Activated T-cell treated with anti-CD3 and anti-CD28 coated beads, Interleukin-2, amount 50 U/mL, for 24 hours (primary cell): Measurements from ENCODE around the gene BTBD9.

Experiments
- DNase-seq: peaks from one replicate; pipeline ENCODE4 v3.0.0-alpha.2; 2020
- H3K27ac Mint-ChIP-seq: 2 replicates; pipeline ENCODE4 v1.8.0; 2020; ENCODE audit warnings: mild to moderate bottlenecking, mixed read lengths
- H3K27me3 Mint-ChIP-seq: 2 replicates; pipeline ENCODE4 v1.8.0; 2020; ENCODE audit warnings: mixed read lengths
- H3K36me3 Mint-ChIP-seq: 2 replicates; pipeline ENCODE4 v1.8.0; 2020; ENCODE audit warnings: low read depth, mixed read lengths
- H3K4me1 Mint-ChIP-seq: 2 replicates; pipeline ENCODE4 v1.8.0; 2020; ENCODE audit warnings: low read depth, mixed read lengths
- H3K4me3 Mint-ChIP-seq: 2 replicates; pipeline ENCODE4 v1.8.0; 2020; ENCODE audit warnings: mild to moderate bottlenecking, moderate library complexity, mixed read lengths
- H3K9me3 Mint-ChIP-seq: 2 replicates; pipeline ENCODE4 v1.8.0; 2020; ENCODE audit warnings: mixed read lengths

BTBD9 gene

DNA sequence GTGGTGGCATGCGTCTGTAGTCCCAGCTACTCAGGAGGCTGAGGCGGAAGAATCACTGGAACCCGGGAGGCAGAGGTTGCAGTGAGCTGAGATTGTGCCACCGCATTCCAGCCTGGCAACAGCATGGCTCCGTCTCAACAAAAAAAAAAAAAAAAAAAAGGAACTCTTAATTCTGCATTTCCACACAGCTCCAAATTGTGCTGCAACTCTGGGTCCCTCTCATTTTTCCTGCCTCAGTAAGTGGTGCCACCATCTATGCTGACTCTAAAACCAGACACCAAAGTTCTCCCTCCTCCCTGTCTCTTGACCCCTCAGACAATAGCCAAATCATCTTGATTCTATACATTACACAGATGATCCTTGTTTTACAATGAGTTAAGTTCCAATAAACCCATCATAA, 133.9 kb downstream of the BTBD9 start:
- Mint-ChIP-seq H3K27ac (no peak overlapping the region), H3K4me3 (no peak overlapping the region), H3K9me3 (no peaks in the 10 kb centered on the region), H3K36me3 (no peaks in the 10 kb centered on the region), H3K27me3 (no peaks in the 10 kb centered on the region), H3K4me1 (peaks cover 1% of the 10 kb centered on the region)
- DNase-seq = no peak

DNA sequence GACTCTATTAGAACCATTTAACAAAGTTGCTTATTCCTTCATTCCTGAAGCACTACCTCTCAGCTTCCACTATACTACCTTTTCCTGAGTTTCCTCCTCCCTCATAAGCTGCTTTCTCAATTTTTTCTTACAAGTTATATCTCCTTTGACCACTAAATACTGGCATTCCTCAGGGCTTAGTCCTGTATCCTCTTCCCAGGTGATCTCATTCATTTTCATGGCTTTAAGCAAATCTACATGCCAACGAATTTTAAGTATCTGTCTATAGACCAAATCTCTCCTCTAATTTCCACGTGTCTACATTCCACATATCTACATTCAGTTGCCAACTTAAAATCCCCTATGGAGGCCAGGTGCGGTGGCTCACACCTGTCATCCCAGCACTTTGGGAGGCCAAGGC, 134.7 kb downstream of the BTBD9 start:
- Mint-ChIP-seq H3K27me3 (no peaks in the 10 kb centered on the region), H3K36me3 (no peaks in the 10 kb centered on the region), H3K4me1 (peaks cover 1% of the 10 kb centered on the region), H3K27ac (no peak overlapping the region), H3K4me3 (no peak overlapping the region), H3K9me3 (no peaks in the 10 kb centered on the region)
- no peak for DNase-seq

DNA sequence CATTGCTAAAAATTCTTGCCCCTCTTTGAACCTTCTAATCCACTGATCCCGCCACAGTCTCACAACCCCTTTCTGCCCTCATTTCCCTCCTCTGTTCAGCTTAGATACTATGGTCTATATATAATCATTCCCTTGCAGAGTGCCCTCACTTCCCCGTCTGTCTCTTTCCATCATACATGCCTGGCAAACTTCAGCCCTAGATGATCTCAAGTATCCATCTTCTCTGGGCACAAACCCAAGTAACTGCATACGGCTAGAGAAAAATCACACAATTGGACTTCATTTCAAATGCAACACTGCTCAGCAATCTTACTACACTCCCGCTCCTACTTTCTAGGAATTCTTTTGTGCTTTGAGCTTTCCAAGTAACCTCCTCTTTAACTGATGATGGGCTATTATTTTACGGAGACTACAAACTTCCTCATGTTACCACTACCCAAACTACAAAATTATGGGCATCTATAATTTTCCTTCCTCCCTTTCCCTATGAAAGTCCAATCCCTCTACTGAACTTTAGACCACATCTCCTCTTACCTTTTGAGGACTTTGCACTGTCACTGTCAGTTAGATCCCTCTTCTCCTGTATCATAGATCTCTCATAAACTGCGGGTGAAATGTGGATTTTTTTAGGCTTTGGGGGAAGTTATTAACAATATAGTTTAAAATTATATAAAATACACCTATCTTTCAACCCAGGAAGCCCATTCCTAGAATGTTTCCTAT, 135.6 kb downstream of the BTBD9 start:
- Mint-ChIP-seq H3K9me3 (no peaks in the 10 kb centered on the region), H3K4me1 (no peaks in the 10 kb centered on the region), H3K27me3 (no peaks in the 10 kb centered on the region), H3K4me3 (no peak overlapping the region), H3K27ac (no peak overlapping the region), H3K36me3 (no peaks in the 10 kb centered on the region)
- DNase-seq = no peak

DNA sequence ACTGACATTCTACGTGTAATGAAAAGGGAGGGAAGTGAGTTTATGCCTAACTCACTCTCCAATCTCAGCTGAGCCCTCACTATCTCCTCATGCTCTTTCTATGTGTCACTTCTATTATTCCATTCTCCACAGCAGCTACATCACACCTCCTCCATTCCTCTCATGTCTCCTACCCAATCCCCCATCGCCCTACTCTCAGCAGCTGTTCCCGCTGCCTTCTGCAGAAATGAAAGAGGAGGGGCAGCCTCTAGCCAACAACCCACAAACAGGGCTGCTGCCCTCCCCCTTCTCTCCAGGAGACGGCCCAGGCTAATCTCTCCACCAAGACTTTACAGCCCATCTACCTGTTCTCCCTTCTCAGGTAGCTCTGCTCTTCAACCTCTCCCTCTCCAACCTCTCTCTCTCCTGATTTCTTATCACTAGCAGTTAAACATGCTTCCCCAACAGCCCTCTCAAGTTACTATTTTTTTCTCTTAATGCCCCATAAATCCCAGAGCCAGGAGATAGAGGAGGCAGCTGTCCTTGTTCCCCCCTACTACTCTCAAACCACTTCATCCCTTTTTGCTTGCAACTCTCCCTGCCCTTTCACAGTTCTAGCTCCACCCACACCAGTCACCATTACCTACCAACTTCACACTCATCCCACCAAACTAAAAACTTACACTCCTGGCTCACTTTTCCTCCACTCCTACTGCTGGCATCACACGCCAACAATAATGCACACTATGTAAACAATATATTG, 136.5 kb downstream of the BTBD9 start:
- Mint-ChIP-seq H3K27me3 (no peaks in the 10 kb centered on the region), H3K4me1 (no peaks in the 10 kb centered on the region), H3K4me3 (no peak overlapping the region), H3K27ac (no peak overlapping the region), H3K9me3 (no peaks in the 10 kb centered on the region), H3K36me3 (no peaks in the 10 kb centered on the region)
- DNase-seq = no peak

DNA sequence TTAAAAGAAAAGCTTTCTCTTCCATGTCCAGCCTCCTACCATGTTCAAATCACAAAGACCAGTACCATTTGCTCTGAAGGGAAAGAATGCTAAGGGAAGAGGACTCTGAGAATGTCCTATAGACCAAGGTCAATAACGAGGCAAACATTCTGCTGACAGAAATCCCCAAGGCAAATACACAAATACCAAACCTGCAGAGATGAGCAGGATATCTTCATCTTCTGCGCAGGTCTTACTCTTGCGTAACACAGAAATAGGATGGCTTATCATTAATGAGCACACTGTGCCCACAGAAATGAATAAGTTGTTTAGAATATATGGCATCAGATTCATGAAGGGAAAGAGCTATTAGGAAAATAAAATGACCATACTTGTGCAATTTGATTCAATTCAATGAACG, 137.3 kb downstream of the BTBD9 start:
- Mint-ChIP-seq H3K4me3 (no peak overlapping the region), H3K36me3 (no peaks in the 10 kb centered on the region), H3K9me3 (no peaks in the 10 kb centered on the region), H3K4me1 (no peaks in the 10 kb centered on the region), H3K27me3 (no peaks in the 10 kb centered on the region), H3K27ac (no peak overlapping the region)
- DNase-seq = no peak

DNA sequence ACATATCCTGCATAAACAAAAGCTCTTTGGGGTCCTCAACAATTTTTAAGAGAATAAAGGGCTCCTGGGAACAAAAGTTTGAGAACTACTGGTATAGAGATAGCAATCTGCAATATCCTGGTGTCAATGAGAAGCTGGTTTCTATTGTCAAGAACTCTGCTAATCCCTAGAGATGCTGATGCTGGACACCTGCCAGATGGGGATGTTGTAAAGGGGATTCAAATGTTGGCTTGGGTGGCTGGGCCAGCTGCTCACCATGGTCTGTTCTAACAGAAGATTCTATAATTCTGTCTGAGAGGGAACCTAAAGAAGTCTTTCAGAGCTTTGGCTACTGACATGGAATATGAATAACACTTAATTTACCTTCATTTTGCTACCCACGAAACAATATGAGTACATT, 137.8 kb downstream of the BTBD9 start:
- H3K27me3 Mint-ChIP-seq = no peaks in the 10 kb centered on the region
- no peaks in the 10 kb centered on the region for H3K36me3 Mint-ChIP-seq
- H3K4me1 Mint-ChIP-seq = no peaks in the 10 kb centered on the region
- no peaks in the 10 kb centered on the region for H3K9me3 Mint-ChIP-seq
- no peak overlapping the region for H3K27ac Mint-ChIP-seq
- no peak for DNase-seq
- no peak overlapping the region for H3K4me3 Mint-ChIP-seq

DNA sequence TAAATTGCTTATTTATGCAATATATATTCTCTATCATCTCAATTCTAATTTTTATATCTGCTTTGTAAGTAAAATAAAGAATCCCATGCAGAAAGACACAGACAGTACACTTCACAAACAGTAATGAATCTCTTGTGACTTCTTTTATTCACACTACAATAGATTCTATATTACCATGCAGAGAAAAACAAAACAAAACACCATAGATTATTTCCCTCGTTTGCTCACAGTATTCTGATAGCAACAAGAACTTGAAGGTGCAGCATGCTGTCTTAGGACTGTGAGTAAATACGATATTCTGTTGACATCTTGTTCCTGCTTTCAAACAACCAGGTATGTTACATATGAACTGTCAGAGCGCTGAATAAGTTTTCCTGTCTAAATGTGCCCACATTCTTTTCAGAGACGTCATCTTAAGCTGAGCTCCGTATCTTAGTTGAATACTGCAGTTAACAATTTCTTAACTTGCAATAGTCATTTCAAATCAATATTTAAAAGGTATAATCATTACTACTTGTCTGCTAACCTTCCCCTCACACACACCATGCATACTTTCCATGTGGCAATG, 140.1 kb downstream of the BTBD9 start:
- H3K4me1 Mint-ChIP-seq = peaks cover 8% of the 10 kb centered on the region
- no peak overlapping the region for H3K27ac Mint-ChIP-seq
- H3K9me3 Mint-ChIP-seq = no peaks in the 10 kb centered on the region
- H3K4me3 Mint-ChIP-seq = no peak overlapping the region
- H3K27me3 Mint-ChIP-seq = no peaks in the 10 kb centered on the region
- DNase-seq = no peak
- H3K36me3 Mint-ChIP-seq = no peaks in the 10 kb centered on the region

DNA sequence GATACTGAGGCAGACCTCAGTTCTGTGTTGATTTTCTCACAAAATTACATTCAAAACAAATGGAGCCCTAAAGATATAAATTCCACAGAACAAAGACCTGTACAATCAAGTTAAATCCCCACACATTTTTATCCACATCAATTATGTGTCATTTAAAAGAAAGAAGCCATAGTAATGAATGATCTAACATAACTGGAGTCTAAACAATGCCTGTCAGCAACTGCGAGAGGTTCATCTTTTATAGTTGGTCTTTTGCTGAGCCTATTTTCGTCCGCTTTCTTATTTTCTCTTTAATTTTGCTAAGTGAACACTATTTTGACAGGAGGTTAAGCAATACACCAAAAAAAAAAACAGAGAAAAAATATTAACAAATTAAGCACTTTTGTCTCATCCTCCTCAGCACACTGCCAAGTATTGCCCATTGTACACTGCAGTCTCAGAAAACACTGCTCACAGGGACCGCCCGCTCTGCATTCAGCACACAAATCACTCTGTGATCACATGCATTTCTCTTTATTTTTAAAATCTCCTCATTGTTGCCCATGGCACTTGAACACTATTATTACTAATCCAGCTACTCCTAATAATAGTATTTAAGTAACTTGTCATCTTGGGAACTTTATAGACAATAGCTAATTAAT, 140.8 kb downstream of the BTBD9 start:
- no peak overlapping the region for H3K4me3 Mint-ChIP-seq
- H3K27ac Mint-ChIP-seq = no peak overlapping the region
- no peaks in the 10 kb centered on the region for H3K36me3 Mint-ChIP-seq
- H3K4me1 Mint-ChIP-seq = peaks cover 8% of the 10 kb centered on the region
- no peaks in the 10 kb centered on the region for H3K9me3 Mint-ChIP-seq
- no peaks in the 10 kb centered on the region for H3K27me3 Mint-ChIP-seq
- DNase-seq = no peak

DNA sequence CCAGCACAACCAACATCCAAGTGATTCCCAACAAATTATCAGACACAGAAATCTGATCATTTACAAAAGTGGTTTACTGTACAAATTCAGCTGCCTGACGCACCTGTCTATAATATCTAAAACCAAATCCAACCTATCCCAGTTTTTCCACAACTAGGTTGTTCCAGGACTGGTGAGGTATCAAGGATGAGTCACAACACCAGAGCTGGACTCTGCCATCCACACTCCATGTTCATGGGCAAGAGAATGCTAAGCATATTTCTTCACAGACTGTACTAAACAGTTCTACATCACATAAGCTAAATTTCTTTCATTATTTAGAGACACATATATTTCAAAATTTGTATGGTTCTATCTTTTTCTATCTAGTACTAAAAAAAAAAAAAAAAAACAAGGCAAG, 141.6 kb downstream of the BTBD9 start:
- no peak overlapping the region for H3K27ac Mint-ChIP-seq
- DNase-seq = no peak
- no peaks in the 10 kb centered on the region for H3K36me3 Mint-ChIP-seq
- peaks cover 8% of the 10 kb centered on the region for H3K4me1 Mint-ChIP-seq
- H3K4me3 Mint-ChIP-seq = no peak overlapping the region
- H3K9me3 Mint-ChIP-seq = no peaks in the 10 kb centered on the region
- no peaks in the 10 kb centered on the region for H3K27me3 Mint-ChIP-seq

DNA sequence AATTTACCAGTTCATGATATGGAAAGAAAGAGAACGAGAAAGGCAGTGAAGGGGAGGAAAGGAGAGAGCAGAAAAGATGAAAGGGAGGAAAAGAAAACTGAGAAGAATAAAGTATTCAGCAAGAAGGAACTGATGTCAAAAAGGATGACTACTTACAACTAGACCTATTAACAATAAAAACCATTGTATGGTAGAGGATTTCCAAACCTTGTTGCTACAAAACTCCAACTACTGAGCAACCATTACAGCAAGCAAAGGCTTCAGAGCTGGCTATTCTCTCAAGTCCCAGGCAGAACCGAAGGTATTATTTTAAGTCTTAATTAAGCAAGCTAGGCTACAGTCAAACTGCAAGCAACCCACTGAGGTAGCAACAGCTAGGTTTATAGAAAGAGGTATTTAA, 142.2 kb downstream of the BTBD9 start:
- Mint-ChIP-seq H3K4me3 (no peak overlapping the region), H3K9me3 (no peaks in the 10 kb centered on the region), H3K36me3 (no peaks in the 10 kb centered on the region), H3K27ac (no peak overlapping the region), H3K4me1 (peaks cover 8% of the 10 kb centered on the region), H3K27me3 (no peaks in the 10 kb centered on the region)
- DNase-seq = no peak

DNA sequence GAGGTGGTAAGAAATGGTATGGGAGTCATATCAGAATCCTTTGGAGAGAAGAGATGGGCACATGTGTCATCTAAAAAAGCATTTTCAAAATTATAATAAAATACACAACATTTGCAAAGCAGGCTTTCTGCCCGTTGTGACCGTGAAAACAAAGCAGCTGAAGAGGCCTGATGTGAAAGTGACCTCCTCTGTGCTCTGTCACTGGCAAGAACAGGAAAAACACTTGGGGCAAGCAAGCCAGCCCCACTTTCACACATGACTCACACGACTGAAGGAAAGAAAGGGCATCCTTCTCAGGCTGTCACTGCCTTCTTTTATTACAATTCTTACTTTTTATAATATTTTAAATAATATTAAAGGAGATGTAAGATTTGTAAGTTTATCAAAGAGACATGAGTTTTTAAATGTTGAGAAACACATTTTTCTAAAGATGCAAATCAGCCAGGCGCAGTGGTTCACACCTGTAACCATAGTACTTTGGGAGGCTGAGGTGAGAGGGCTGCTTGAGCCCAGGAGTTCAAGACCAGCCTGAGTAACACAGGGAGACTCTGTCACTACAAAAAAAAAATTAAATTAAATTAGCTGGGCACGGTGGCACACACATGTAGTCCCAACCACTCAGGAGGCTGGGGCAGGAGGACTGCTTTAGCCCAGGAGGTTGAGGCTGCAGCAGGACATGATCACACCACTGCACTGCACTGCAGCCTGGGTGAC, 143.7 kb downstream of the BTBD9 start:
- H3K27me3 Mint-ChIP-seq = no peaks in the 10 kb centered on the region
- H3K4me3 Mint-ChIP-seq = no peak overlapping the region
- DNase-seq = peak; percentile 30
- H3K27ac Mint-ChIP-seq = no peak overlapping the region
- H3K9me3 Mint-ChIP-seq = no peaks in the 10 kb centered on the region
- H3K4me1 Mint-ChIP-seq = peaks cover 8% of the 10 kb centered on the region
- no peaks in the 10 kb centered on the region for H3K36me3 Mint-ChIP-seq

DNA sequence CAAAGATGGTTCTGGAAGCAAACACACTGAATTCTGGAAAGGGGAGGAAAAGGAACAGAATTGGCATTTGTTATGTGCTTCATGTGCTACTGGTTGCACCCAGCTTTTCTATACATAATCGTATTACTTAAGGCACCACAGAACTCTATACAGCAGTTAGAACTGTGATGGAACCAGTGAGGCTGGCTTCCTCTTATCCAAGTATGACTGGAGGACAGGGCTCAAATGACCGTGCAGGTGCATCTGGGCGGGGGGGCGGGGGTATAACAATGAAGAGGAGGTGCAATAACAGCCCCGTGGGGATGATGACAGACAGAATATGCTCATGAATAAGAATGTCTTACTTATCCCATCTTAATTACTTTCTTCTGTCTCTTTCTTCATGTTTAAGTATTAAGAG, 144.2 kb downstream of the BTBD9 start:
- Mint-ChIP-seq H3K9me3 (no peaks in the 10 kb centered on the region), H3K36me3 (no peaks in the 10 kb centered on the region), H3K27ac (no peak overlapping the region), H3K4me3 (no peak overlapping the region), H3K27me3 (no peaks in the 10 kb centered on the region), H3K4me1 (peaks cover 8% of the 10 kb centered on the region)
- DNase-seq = no peak

DNA sequence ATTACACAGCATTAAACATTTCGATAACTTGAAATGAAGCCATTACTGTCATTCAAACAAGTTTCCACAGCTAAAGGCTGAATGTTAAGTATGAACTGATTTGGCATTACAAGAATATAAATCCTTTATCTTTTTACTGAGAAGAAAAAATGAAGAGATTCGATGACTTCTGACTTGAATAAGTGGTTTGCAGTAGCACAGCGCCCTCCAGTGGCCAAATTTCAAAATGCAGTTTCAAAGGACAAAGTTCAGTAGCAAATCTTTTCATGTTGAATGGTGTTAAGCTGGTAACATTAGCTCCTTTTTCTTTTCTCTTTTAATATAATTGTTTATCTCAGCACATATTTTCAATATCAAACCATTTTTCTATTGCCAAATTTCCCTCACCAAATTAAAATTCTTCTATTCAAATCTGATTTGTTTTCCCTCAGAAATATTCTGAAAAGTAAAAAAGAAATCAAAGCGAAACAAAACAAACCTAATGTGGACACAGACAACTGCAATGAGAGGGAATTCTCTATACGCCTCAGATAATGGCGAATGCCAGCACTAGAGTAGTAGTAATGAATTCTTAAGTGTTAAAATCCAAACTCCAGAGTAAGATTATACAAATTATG, 145.7 kb downstream of the BTBD9 start:
- H3K4me1 Mint-ChIP-seq = peaks cover 8% of the 10 kb centered on the region
- no peaks in the 10 kb centered on the region for H3K27me3 Mint-ChIP-seq
- H3K36me3 Mint-ChIP-seq = no peaks in the 10 kb centered on the region

DNA sequence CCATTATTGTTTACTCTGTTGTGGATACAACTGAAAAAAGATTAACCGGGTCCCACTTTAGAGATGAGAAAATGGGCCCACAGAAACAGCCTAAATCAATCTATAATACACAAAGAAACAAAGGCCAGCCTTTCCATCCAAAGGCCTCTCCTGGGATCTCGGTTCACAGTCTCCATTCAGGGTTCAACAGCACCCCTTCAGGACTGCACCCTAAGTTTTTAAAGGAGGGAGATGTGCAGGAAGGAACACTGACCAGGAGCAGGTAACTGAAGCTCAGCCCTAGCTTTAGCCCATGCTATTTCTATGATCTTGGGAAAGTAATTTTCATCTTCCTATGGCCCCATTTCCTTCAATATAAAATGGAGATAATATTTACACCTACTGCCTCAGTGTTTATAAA, 147.7 kb downstream of the BTBD9 start:
- no peaks in the 10 kb centered on the region for H3K27me3 Mint-ChIP-seq
- no peak for DNase-seq
- H3K9me3 Mint-ChIP-seq = no peaks in the 10 kb centered on the region
- no peak overlapping the region for H3K27ac Mint-ChIP-seq
- H3K4me1 Mint-ChIP-seq = peaks cover 8% of the 10 kb centered on the region
- no peak overlapping the region for H3K4me3 Mint-ChIP-seq
- H3K36me3 Mint-ChIP-seq = no peaks in the 10 kb centered on the region

More for the DNA sequence above, 145.7 kb downstream of the BTBD9 start:
- Mint-ChIP-seq H3K4me3 (no peak overlapping the region), H3K9me3 (no peaks in the 10 kb centered on the region), H3K27ac (no peak overlapping the region)
- peak; percentile 78 for DNase-seq
